ENCODE results near the gene FLNA. TPM values are rescaled to one million over a fixed set of nuclear protein-coding genes. Genes with fewer than 3 reads are reported as not detected.

Gene FLNA
- polyA plus RNA-seq, 2 of the 4 experiments (the other 2 are of a cell fraction) = 303 to 1,116 TPM

- TF ChIP-seq, protein P1, sequence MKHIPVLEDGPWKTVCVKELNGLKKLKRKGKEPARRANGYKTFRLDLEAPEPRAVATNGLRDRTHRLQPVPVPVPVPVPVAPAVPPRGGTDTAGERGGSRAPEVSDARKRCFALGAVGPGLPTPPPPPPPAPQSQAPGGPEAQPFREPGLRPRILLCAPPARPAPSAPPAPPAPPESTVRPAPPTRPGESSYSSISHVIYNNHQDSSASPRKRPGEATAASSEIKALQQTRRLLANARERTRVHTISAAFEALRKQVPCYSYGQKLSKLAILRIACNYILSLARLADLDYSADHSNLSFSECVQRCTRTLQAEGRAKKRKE (CRISPR knock-in tag; IDR thresholded peaks at IDR 0.05; ENCODE audit: low read depth) = peak; percentile 77; the same call in 1 of the 2 replicates
- no peak for TF ChIP-seq RAD21 (conservative IDR thresholded peaks at IDR 0.05 in 1 of 2, IDR thresholded peaks at IDR 0.05 in 1 of 2)
- no peak for TF ChIP-seq GATA3 (IDR thresholded peaks at IDR 0.05; ENCODE audit: borderline replicate concordance)
- no peak for TF ChIP-seq CHD2 (IDR thresholded peaks at IDR 0.05; ENCODE audit: low read length, partially characterized antibody)
- TF ChIP-seq ZNF302 (CRISPR knock-in tag; IDR thresholded peaks at IDR 0.05) = no peak
- no peak for TF ChIP-seq ESRRA (IDR thresholded peaks at IDR 0.05; ENCODE audit: borderline replicate concordance, low read length)
- TF ChIP-seq REST (IDR thresholded peaks at IDR 0.05) = peak; percentile 60
- no peak for TF ChIP-seq ZC3H11A (IDR thresholded peaks at IDR 0.05)
- TF ChIP-seq NR3C1 (IDR thresholded peaks at IDR 0.05) = no peak
- TF ChIP-seq HES2 (IDR thresholded peaks at IDR 0.05) = no peak
- TF ChIP-seq CHD4 (IDR thresholded peaks at IDR 0.05; ENCODE audit: borderline replicate concordance) = no peak
- peak; percentile 99 for TF ChIP-seq POLR2A (IDR thresholded peaks at IDR 0.05; ENCODE audit: low read length)
- no peak for TF ChIP-seq FOSL2 (IDR thresholded peaks at IDR 0.05)
- TF ChIP-seq FOSL2 (CRISPR knock-in tag; IDR thresholded peaks at IDR 0.05) = 0 out of 2 replicates have a peak, but pooled peaks have one; percentile 14
- no peak for TF ChIP-seq TFCP2L1 (CRISPR knock-in tag; IDR thresholded peaks at IDR 0.05)
- no peak for TF ChIP-seq RNF2 (IDR thresholded peaks at IDR 0.05; ENCODE audit: borderline replicate concordance, low read depth)
- no peak for TF ChIP-seq NPAS2 (CRISPR knock-in tag; IDR thresholded peaks at IDR 0.05; ENCODE audit: borderline replicate concordance)
- no peak for TF ChIP-seq MAFK (IDR thresholded peaks at IDR 0.05; ENCODE audit: partially characterized antibody)
- no peak for TF ChIP-seq CEBPB (IDR thresholded peaks at IDR 0.05)
- no peak for TF ChIP-seq HEYL (CRISPR knock-in tag; IDR thresholded peaks at IDR 0.05)
- peak; percentile 83 for TF ChIP-seq POLR2AphosphoS2 (conservative IDR thresholded peaks at IDR 0.05; ENCODE audit: low read length)
- no peak for TF ChIP-seq KDM1A (IDR thresholded peaks at IDR 0.05; ENCODE audit: low read depth)
- TF ChIP-seq, protein P2, sequence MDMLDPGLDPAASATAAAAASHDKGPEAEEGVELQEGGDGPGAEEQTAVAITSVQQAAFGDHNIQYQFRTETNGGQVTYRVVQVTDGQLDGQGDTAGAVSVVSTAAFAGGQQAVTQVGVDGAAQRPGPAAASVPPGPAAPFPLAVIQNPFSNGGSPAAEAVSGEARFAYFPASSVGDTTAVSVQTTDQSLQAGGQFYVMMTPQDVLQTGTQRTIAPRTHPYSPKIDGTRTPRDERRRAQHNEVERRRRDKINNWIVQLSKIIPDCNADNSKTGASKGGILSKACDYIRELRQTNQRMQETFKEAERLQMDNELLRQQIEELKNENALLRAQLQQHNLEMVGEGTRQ (IDR thresholded peaks at IDR 0.05) = peak; percentile 59
- TF ChIP-seq EP300 (IDR thresholded peaks at IDR 0.05) = no peak
- TF ChIP-seq ZSCAN20 (CRISPR knock-in tag; IDR thresholded peaks at IDR 0.05) = no peak
- peak; percentile 97 to 99 for TF ChIP-seq JUN (IDR thresholded peaks at IDR 0.05)
- no peak for TF ChIP-seq CTCF (IDR thresholded peaks at IDR 0.05)
- peak; percentile 82 for TF ChIP-seq PHF8 (IDR thresholded peaks at IDR 0.05; ENCODE audit: borderline replicate concordance, low read depth)
- TF ChIP-seq RFX5 (IDR thresholded peaks at IDR 0.05) = no peak
- no peak for TF ChIP-seq SREBF2 (IDR thresholded peaks at IDR 0.05)
Observed at GRCh38 chrX:154397888-154398667, 23.6 kb upstream of the FLNA start, which contains the start of gene RPL10 (continued).

All from A549 (cell line).